ENCODE results near the gene CHN1. TPM values are rescaled to one million over a fixed set of nuclear protein-coding genes. Genes with fewer than 3 reads are reported as not detected.
A peak's percentile ranks its signal among the peaks of the same experiment; 100 is the strongest.

The CHN1 gene
- total RNA-seq, 1 donor from 2014 or later = 9.2 TPM

DNA sequence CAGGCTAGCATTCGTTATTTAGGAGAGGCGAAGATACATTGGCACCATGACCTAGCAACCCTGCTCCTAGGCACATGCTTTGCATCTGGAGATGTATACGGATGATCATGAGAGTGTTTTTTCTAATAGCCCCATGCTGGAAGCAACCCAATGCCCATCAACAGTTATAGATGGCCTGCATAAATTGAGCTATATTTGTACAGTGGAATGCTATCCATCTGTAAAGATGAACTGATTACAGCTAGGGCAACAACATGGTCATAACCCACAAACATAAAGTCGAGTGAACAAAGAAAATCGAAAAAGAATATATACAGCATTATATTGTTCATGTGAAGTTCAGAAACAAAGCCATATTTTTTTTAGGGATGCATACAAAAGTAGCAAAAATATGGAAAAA is 220.3 kb downstream of the CHN1 start:
- DNase-seq (no peak), ATAC-seq (ENCODE audit: poor library complexity) (no peak)
- intact Hi-C loops (cut with DNase I) = no loop called here

DNA sequence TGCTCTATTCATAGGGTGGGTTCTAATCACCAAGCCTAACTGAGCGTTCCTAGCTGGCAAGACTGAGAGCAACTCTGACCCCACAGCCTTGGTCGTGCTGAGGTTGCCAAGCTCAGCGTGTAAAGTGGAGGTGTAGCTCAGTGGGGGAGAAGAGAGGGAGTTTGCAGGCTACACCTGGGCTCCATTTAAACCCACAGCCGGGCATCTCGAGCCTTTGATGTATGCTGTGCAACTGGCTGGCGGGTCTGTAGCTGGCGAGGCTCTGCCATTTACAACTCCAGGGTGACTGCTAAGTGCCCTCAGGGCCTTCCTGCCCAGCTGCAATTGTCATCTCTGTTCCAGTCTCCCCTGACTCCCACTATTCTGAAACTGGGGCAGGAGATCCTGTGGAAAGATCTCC is 220.9 kb downstream of the CHN1 start:
- ATAC-seq (ENCODE audit: poor library complexity) (no peak), DNase-seq (no peak)
- intact Hi-C loops (cut with DNase I) = no loop called here

DNA sequence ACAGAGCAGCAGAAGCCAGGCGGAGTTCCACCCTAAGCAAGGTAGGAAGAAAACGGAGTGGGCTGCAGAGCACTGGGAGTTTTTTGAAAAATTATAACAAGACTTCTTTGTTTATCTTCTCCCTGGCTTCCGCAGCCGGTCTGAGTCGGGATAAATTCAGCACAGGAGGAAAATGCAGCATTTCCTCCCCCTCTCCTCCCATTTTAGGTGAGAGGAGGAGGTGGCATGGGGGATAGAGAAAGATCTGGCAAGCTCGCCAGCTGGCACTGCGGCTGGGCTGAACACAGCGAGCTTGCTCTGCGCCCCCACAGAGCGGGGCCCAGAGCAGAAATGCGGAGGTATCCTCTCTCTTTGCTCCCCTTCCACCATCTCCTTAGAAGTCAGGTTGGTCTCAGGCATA is 223.2 kb downstream of the CHN1 start:
- DNase-seq = no peak
- no peak for ATAC-seq (ENCODE audit: poor library complexity)
- intact Hi-C loops (cut with DNase I) = no loop called here

DNA sequence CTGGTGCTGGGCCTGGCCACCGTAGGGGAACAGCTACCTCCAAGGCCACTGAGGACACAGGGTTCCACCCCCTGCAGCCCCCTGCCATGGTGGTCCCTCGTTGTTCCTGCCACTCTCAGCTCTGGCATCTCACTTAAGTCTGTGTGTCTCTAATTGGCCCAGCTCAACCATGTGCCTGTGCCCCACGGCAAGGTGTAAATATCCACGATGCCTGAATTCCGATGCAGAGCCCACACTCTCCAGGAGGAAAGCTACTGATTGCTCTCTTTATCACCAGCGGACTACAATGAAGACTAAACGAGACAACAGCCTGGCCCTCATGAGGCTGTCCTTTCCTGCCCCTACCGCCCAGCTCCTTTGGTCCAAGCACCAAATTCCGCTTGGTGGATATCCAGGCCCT is 223.9 kb downstream of the CHN1 start:
- no peak for DNase-seq
- intact Hi-C loops (cut with DNase I) = no loop called here
- ATAC-seq (ENCODE audit: poor library complexity) = no peak

DNA sequence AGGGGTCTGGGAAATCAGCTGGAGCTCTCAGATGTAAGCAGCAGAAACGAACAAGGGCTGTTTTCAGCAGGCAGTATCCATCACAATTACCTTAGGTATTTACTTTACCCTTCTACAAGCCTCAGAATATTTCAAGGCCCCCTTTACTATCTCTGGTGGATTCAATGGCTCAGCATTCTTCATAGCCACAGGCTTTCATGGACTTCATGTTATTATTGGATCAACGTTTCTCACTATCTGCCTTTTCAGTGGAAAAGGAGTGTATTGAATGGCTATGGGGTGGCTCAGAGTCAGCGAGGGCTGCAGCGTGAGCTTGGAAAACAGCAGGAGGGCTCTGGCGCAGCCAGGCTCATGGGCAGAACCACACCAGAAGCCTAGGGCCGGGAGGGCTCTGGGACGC is 224.3 kb downstream of the CHN1 start:
- ATAC-seq (ENCODE audit: poor library complexity) = no peak
- intact Hi-C loops (cut with DNase I) = no loop called here

DNA sequence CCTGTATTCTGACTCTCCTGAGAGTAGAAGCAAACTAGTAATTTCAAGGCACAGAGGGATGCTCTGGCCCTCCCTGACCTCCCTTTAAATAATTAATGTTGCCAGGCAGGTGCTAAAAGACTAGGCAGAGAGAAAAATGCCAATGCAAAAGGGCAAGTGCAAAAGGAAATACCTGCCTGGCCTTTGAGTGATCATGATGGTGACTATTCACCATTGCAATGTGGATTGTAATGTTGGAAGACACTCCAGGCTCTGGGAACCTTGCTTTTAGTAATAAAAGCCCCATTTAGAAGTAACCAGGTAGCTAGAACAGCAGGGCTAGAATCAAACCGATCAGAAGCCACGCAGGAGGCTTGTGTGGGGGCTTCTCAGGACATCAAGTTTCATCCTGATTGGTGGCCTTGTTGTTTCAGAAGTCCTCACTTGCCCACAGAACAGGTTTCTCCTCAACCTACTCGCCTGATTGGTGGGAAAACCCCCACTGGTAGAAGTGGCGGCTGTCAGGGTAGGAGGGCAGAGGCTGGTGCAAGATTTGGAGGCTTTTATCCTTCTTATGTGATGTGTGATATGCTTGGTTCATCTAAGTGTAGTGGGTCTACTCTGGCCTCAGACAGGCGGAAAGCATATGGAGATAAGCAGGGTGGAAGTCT is 224.9 kb downstream of the CHN1 start:
- ATAC-seq (ENCODE audit: poor library complexity) (no peak), DNase-seq (no peak)
- intact Hi-C loops (cut with DNase I) = no loop called here

More for the DNA sequence above, 224.3 kb downstream of the CHN1 start:
- no peak for DNase-seq

DNA sequence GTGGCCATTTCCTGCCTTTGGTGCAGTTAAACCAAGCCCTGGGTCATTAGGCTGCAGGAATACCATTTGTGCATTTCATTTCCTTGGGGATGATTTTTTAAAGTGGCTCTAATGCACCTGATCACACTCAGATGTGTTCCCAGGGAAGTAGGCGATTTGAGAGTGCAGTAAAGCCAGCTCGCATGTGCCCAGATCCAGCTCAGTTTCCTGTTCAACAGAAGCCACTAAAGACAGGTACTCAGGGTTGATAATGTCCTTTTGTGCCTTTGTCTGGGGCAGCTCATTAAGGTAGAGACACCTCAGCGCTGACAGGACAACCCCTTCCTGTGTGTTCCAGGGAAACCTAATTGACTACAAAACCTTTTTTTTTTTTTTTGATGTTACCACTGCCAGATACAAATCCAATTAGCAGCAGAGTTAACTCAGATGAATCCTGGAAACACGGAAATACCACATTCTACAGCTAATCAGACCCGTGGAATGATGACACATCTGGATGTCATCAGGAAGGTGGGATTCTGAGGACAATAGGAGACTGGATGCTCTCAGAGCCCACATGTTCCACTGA is 225.7 kb downstream of the CHN1 start:
- intact Hi-C loops (cut with DNase I) = no loop called here
- ATAC-seq (ENCODE audit: poor library complexity) (no peak), DNase-seq (no peak)

DNA sequence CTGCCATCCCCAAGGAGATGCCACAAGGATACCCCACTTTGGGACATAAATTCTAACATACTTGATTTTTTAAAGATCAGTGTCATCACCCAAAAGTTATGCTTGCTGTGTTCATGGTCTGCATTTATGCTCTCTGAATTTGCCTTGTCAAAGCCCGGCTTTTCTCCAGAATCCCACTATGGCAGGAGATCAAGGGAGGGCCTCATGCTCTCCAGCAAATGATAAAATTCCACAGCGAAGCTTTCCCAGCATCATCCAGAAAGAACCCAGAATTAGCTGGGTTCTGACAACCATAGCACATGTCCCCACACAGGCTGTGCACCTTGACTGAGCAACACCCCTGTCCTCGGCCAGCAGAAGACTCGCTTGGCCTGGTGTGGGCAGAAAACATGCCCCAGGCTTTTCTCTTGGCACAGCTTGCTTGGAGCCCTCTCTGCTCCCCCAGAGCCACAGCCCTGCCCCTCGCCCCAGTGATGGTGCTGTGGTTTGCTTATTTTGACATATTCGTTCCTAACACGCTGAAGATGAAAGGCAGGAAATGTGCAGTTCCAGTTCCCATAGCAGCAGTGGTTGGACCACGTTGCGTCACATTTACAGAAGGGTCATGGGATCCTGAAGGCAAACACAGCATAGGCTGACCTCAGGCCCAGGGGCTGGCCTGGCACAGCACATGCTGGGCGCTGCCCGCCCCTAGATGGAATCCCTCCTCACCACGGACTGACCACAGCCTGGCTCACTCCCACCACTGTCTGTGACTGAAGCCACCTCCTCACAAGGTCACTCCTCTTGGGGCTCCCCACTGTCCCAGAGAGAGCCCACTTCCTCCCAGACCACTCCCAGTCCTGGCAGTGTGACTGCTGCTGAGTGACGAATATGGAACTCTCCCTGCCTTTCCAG is 226.8 kb downstream of the CHN1 start:
- ATAC-seq (ENCODE audit: poor library complexity) (peak; percentile 67), DNase-seq (peak; percentile 67)
- intact Hi-C loops (cut with DNase I) = no loop called here

DNA sequence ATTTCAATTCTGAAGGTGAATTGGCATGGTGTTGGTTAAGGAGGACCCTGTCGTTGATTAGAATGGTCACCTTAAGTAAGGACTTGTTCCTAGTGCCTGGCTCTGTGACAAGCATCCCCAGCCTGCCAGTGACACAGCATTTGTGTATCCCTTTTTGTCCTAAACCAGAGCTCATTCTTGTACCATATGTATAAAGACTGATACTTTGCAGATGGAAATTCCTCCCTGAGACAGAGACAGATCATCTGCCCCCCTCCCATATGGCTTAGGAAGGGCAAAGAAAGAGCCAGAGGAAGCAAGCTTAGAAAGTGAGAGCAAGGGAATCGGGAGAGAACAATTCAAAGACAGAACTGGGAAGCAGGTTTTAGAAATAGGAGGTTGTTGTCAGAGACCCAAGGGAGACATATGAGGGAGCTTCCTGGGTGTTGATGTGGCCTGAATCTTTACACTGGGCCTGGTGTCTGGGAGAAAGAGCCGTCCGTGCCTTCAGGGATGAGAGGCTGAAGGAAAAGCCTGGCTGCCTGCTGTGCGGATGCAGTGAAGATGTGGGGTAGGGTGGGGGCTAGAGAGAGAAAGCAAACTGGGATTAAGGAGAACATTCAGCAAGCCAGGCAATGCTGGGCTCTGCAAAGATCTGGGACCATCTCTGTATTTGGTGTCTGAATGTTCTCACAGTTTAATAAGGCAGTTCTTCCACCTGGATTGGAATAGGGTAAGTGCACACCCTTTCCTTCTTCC is 227.7 kb downstream of the CHN1 start:
- intact Hi-C loops (cut with DNase I) = no loop called here
- DNase-seq (no peak), ATAC-seq (ENCODE audit: poor library complexity) (no peak)

GRCh38 chr2:174776675-174777074 is 228.5 kb downstream of the CHN1 start:
- ATAC-seq (ENCODE audit: poor library complexity) (no peak), DNase-seq (no peak)
- intact Hi-C loops (cut with DNase I) = no loop called here

GRCh38 chr2:174776223-174776622 is 229.0 kb downstream of the CHN1 start:
- intact Hi-C loops (cut with DNase I) = no loop called here
- ATAC-seq (ENCODE audit: poor library complexity) = no peak

DNA sequence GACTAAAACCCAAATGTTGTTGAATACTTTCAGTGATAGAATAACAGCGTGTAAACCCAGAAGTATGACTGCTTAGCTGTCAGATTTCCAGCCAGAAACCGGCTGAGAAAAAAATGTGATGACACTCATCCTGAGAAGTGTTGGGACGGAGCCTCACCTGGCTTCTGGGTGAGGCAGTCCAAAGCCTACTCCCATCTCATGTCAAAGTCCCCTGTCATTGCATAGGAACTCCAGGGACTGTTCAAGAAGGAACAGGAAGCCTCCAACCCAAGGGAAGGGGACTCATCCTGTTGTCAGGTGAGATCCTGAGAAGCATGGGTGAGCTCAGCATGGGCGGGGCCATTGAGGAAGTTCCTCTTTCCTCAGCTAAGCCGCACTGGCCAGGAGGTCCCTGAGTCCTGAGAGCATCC is 229.6 kb downstream of the CHN1 start:
- intact Hi-C loops (cut with DNase I) = no loop called here
- DNase-seq = no peak
- no peak for ATAC-seq (ENCODE audit: poor library complexity)

More at GRCh38 chr2:174776223-174776622, 229.0 kb downstream of the CHN1 start:
- DNase-seq = no peak

DNA sequence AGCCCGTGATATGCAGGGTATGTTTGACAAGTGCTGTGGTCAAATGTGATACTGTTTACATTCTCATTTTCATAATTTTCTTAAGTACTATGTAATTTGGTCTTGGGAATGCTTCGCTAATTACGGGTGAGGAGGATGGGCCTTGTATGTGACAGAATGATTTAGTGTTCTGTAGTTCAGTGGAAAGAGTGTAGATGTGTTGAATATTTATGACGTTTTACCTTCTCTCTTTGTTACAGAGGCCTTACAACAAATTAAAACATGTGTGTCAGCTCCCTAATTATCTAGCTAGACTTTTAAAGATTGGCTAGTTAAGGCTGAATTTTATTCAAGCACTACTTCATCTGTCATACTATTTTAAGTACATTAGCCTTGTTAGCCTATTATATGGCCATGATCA is 230.3 kb downstream of the CHN1 start:
- DNase-seq (no peak), ATAC-seq (ENCODE audit: poor library complexity) (no peak)
- intact Hi-C loops (cut with DNase I) = no loop called here

DNA sequence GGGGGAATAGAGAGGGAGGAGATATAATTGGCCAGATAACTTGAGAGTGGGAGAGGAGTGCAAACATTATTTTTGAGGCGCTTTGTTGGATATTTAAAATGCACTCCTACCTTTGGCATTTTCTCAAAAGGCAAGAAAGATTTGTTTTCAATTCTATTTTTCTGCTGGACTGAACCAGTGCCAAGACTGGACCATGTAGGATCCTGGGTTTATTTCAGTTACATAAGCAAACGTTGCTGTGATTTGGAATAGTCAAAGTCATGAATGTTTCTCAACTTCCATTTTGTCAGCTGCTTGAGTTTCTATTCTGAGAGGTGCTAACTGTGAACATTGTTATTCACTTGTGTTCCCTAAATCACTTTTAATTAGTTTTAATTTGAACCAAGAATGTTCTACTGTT is 232.0 kb downstream of the CHN1 start:
- intact Hi-C loops (cut with DNase I) = loop anchor here (2.0 kb wide), 1 partner anchor 212 kb away; no protein-coding TSS in a partner anchor
- ATAC-seq (ENCODE audit: poor library complexity) = no peak
- DNase-seq = no peak

- DNase-seq = no peak
- intact Hi-C loops (cut with DNase I) = loop anchor here (2.0 kb wide), 1 partner anchor 212 kb away; no protein-coding TSS in a partner anchor
- peak; percentile 30 for ATAC-seq (ENCODE audit: poor library complexity)
These were observed 232.7 kb downstream of the CHN1 start for GRCh38 chr2:174772472-174772801.

DNA sequence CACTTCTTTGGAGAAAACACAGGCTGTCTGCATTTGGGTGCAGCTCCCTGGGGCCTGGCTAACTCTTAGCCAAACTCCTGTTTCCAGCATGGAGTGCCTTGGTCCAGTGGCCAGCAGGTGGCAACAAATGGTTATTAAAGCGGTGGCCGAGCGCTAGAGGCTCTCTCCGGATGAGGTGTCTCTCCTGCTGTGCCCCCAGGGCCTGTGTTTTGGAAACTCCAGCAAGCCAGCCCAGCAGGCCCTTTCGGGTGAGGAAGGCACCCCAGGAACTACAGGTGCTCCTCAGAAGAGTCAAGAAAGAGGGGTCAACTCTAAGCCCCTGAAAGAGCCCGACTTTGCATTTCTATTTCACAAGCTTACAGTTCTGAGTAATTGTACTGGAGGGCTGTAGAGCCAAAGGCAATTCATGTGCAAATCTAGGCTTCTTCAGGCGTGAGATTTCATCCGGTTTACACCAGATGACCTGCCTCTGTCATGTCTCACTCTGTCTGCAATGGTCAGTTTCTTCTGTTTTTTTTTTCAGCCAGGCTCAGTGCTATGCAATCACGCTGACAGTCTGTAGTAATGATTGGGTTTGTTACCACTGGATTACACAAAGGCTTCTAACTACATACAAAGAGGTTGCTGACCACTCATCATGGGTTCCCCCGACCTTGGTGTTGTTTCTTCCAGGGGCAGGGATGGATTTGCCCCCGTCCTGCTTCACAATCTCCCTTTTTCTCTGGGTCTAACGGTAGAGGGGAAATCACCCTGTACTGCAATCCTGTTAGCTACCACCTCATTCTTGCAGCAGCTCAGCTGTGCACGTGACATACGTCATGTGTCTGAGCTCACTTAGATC is 233.3 kb downstream of the CHN1 start:
- ATAC-seq (ENCODE audit: poor library complexity) = peak; percentile 98
- peak; percentile 87 for DNase-seq
- intact Hi-C loops (cut with DNase I) = loop anchor here (2.0 kb wide), 1 partner anchor 213 kb away; no protein-coding TSS in a partner anchor

DNA sequence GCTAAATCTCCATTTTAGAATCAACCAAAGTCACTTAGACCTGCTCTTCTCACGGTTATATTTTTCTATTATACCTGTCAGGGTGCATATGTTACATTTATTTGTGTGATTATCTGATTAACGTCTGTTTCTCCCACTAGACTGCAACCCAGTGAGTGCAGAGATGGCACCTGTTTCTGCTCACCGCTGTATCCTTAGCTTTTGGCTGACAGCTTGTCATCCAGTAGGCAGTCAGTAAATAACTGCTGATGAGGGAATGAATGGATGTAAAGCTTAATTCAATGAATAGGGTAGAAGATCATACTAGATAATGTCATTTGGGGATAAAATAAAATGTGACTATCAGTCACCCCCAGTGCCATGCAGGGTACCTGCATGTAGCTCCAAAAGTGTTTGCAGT is 234.0 kb downstream of the CHN1 start:
- DNase-seq (no peak), ATAC-seq (ENCODE audit: poor library complexity) (peak; percentile 5)
- intact Hi-C loops (cut with DNase I) = no loop called here

DNA sequence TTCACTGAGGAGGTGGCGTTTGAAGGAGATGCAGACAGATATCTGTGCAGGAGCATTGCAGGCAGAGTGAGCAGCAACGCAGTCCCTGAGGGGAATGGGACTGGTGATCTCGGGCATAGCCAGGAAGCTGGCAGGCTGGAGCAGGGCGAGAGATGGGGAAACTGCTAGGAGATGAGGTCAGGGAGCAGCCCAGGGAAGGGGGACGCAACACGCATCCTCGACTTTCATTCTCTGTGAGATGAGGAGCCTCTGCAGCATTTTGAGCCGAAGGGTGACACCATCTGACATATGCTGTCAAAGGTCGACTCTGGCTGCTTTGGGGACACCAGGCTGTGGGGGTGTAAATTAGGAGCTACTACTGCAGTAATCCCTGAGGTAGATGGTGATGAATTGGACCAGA is 236.6 kb downstream of the CHN1 start:
- DNase-seq (no peak), ATAC-seq (ENCODE audit: poor library complexity) (no peak)
- intact Hi-C loops (cut with DNase I) = no loop called here
